Inflammatory macrophage treated with lipopolysaccharide for 4 hours (primary cell): ENCODE data around the gene TMC8.
"Not testable (repeated sequence)": the region's sequence is repeated elsewhere in the genome, so short reads cannot be mapped to it uniquely, and the experiment has no call there.

Experiments used
- DNase-seq: peaks from one replicate; pipeline ENCODE4 v3.0.0-alpha.2; 2020

TMC8 gene

GRCh38 chr17:78111016-78111726, 19.4 kb upstream of the TMC8 start:
- DNase-seq, result no peak

DNA sequence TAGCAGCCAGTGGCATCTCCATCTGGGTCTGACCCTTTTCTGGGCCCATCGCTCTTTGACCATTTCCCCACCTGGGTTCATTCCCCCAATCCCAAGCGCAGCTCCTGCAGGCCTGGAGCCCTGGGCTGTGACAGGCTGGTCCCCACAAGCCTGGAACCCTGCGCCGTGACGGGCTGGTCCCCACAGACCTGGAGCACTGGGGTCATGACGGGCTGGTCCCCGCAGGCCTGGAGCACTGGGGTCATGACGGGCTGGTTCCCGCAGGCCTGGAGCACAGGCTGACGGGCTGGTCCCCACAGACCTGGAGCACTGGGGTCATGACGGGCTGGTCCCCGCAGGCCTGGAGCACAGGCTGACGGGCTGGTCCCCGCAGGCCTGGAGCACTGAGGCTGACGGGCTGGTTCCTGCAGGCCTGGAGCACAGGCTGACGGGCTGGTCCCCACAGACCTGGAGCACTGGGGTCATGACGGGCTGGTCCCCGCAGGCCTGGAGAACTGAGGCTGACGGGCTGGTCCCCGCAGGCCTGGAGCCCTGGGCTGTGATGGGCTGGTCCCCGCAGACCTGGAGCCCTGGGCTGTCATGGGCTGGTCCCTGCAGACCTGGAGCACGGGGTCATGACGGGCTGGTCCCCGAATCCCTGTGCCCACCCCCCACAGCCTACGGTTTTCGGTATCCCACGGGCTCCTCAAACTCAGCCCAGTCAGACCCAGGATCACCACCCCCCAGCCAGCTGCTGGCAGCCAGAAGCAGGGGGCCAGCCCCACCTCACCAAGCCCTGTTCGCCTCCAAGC, 18.6 kb upstream of the TMC8 start:
- DNase-seq, result no peak

GRCh38 chr17:78112518-78113471, 17.8 kb upstream of the TMC8 start:
- peak; percentile 56 for DNase-seq

- DNase-seq, result peak; percentile 83
These were observed 16.5 kb upstream of the TMC8 start for GRCh38 chr17:78113804-78114785.

DNA sequence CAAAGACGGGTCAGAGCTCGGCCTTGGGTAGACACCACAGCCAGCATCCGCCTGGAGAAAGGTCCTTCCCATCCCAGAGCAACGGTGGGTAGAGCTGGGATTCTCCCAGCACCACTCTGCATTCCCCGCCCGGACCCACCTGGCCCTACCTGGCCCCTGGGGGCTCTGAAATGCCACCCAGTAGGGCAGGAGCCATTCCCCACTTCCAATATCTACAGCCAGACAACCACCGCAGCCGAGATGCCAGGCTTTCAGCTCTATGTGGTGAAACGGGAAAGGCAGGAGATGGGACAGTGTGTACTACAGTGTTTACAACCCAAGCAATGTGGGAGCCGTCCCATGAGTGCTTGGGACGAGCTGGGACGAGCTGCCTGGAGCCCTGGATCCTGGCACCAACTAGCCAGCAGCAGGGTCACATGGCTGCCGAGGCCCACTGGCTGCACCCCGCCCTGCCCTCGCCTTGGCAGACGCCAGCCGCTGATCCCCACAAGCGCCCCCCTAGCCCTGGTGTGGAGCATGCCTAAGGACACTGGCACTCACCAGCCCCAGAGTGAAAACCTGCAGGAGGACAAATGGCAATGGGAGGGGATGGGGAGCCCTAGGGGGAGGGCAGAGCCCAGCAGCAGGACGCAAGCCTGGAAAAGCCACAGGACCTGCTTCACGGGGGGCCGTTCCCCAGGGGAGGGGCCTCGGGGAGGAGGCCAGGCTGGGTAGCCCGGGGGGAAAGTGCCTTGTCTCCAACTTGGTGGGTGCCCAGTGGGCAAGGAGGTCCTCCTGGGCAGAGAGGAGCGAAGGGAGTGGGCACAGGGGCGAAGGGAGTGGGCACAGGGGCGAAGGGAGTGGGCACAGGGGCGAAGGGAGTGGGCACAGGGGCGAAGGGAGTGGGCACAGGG, 15.5 kb upstream of the TMC8 start:
- no peak for DNase-seq

GRCh38 chr17:78115803-78116202, 14.8 kb upstream of the TMC8 start:
- not testable (repeated sequence) for DNase-seq

GRCh38 chr17:78116411-78116810, 14.2 kb upstream of the TMC8 start:
- DNase-seq, result no peak

DNA sequence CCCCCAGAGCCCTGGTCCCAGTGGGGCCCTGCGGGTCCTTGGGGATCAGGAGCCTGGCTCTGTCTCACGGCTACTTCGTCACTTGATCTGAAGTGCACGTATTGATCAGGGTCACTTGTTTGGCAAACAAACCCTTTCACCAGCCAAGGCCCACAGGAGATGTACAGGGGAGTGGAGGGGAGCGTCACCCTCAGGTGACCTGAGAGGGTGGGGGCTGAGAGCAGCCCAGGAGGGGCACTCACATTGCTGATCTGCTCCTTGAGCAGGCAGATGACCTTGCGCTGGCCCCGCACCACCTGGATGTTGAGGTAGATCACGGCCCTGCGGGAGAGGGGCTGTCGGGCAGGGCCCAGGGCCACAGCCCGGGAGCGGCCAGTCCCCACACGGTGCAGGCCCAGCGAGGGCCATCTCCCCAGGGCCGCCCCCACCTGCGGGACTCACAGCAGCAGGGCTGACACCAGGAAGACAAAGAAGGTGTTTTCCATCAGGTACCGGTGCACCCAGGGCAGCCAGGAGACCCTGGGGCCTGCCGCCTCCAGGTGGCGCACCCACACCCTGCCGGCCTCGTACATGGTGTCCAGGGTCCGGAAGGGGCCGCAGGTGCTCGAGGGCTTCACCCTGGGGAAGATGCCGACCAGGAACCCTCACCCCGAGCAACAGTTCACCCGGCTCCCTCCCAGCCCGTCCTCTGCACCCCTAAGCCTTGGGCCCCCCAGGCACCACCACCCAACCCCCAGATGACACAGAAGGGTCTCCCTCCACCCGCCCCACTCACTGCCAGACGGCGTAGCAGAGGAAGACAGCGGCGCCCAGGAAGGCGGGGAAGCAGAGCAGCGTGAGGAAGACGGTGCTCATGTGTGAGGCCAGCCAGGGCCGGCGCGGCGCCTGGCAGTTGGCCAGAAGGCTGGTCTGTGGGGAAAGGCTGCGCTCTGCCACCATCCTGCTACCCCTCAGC, 13.3 kb upstream of the TMC8 start:
- DNase-seq, result no peak

DNA sequence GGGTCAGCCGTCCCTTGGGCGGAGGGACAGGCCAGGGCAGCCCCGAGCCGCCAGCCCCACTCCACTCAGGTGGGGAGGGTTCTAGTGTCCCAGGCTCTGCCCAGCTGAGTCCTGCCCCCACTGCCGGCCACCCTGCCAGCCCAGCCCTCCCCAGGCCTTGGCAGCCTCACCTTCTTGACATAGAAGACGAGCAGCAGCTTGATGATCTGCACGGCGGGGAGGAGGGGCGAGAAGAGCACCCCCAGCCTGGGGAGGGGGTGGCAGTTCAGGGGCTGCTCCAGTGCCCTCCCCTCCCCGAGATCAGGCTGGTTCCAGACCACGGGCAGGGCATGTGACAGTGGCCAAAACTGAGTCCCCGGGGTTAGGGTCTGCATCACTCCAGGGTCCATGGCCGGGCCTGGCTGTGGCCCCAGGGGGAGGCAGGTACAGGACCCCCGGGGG, 11.8 kb upstream of the TMC8 start:
- no peak for DNase-seq

- DNase-seq, result no peak
These were observed 10.0 kb upstream of the TMC8 start for GRCh38 chr17:78120537-78120936.

GRCh38 chr17:78120971-78121800, 9.4 kb upstream of the TMC8 start:
- no peak for DNase-seq

DNA sequence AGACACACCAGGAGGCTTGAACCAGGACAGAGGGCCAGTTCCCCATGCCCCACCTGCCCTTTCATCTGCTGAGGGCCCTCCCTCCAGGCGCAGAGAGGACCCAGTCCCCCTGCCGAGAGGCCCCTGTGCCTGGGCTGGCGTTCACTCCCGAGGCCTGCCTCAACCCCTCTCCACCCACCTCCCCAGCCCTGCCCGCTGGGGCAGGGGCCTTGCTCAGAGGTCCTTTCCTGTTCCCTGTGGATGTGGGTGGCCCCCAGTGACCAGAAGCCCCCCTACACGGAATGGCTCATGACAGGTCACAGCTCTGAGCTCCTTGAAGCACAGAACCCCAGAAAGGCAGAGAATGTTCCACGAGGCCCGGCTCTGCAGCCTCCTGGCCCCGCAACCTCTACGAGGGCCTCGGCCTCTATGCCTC, 8.8 kb upstream of the TMC8 start:
- DNase-seq, result no peak

DNA sequence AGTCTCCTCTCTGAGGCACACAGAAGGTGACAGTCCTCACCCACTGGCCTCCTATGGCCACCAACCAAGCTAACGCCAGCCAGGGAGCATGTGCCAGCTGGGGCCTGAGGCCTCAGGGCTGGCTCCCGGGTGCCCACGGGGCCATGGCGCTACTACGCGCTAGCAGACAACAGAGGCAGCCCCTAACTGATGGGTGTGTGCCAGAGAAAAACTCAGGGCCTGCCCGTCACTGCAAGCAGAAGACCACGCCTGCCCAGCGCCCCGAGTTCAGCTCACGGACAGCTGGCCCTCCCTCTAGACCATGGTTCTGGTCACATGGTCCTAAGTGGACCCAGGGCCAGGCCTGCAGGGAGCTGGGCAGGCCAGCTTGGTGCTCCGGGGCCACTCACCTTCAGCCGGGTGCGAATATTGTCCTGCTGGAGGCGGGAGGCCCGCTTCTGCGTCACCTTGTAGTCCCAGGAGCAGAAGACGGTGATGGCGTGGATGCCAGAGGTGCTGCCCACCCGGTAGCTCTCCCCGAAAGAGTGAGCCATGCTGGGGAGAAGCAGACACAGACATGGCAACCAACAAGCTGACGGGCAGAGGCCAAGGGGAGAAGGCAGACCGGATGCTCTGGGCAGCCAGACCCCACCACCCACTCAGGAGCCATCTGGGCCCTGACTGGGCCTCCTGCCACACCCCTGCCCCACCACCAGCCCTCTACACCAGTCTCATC, 8.2 kb upstream of the TMC8 start:
- DNase-seq, result no peak

- no peak for DNase-seq
These were observed 7.7 kb upstream of the TMC8 start for GRCh38 chr17:78122931-78123249.

DNA sequence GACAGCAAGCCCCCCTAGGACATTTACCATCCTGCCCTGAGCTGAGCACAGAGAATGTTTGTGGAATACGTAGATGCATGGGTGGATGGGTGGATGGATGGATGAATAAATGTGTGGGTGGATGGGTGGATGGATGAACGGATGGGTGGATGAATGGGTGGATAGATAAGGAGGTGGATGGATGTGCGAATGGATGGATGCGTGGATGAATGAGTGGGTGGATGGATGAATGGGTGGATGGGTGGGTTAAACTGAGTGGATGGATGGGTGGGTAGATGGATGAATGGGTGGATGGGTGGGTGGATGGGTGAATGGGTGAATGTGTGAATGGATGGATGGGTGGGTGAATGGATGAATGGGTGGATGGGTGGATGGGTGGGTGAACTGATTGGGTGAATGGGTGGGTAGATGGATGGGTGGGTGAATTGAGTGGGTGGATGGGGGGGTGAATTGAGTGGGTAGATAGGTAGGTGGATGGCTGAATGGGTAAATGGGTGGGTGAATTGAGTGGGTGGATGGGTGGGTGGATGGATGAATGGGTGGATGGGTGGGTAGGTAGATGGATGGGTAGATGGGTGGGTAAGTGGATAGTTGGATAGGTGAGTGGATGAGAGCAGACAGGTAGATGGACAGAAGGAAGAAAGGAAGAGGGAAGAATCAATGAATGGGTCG, 7.2 kb upstream of the TMC8 start:
- DNase-seq, result no peak

GRCh38 chr17:78124081-78124835, 6.3 kb upstream of the TMC8 start:
- peak; percentile 64 for DNase-seq

GRCh38 chr17:78124836-78125137, 5.8 kb upstream of the TMC8 start:
- no peak for DNase-seq
